ENCODE measurements around the gene BACH2. TPM values are rescaled to one million over a fixed set of nuclear protein-coding genes. Genes with fewer than 3 reads are reported as not detected.

BACH2 gene
- total and polyA plus RNA-seq, 2 of the 8 experiments (the other 6 are each of a cell fraction or from before 2014, with no cell fraction given) = 1.9 to 5.9 TPM

DNA sequence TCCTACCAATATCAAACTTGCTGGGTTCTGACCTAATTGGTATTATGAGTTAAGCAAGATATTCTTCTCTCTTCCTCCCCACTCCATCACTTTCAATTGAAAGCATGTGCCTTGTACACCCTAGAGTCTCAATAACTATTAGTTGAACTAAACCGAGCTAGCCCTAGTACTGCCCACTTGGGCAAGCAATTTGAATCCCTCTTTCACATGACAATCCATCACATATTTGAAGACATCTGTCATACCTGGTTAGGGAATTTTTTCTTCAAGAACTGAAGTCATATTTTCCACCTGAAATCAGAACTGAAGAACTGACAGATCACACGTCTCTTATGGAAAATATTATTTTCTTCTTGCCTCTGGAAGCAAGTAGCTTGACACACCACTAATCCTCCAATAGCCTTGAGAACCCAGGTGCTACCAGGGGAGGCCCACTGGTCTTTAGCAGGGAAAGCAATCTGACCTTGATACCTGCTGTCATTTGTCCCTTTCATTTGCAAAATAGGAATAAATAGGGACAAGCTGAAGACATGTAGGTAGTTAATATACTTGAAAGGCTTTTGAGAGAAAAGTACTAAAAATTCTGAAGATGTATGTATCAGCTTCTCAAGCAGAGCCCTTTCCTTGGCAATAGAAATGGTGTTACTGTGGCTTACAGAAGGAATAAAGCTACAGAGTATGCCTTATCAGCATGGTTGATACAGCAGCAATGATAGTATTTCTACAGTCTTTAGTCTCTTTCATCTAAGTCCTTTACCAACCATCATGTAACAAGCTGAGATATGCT lies 331.0 kb downstream of the BACH2 start (continued):
- TF ChIP-seq, protein P1, sequence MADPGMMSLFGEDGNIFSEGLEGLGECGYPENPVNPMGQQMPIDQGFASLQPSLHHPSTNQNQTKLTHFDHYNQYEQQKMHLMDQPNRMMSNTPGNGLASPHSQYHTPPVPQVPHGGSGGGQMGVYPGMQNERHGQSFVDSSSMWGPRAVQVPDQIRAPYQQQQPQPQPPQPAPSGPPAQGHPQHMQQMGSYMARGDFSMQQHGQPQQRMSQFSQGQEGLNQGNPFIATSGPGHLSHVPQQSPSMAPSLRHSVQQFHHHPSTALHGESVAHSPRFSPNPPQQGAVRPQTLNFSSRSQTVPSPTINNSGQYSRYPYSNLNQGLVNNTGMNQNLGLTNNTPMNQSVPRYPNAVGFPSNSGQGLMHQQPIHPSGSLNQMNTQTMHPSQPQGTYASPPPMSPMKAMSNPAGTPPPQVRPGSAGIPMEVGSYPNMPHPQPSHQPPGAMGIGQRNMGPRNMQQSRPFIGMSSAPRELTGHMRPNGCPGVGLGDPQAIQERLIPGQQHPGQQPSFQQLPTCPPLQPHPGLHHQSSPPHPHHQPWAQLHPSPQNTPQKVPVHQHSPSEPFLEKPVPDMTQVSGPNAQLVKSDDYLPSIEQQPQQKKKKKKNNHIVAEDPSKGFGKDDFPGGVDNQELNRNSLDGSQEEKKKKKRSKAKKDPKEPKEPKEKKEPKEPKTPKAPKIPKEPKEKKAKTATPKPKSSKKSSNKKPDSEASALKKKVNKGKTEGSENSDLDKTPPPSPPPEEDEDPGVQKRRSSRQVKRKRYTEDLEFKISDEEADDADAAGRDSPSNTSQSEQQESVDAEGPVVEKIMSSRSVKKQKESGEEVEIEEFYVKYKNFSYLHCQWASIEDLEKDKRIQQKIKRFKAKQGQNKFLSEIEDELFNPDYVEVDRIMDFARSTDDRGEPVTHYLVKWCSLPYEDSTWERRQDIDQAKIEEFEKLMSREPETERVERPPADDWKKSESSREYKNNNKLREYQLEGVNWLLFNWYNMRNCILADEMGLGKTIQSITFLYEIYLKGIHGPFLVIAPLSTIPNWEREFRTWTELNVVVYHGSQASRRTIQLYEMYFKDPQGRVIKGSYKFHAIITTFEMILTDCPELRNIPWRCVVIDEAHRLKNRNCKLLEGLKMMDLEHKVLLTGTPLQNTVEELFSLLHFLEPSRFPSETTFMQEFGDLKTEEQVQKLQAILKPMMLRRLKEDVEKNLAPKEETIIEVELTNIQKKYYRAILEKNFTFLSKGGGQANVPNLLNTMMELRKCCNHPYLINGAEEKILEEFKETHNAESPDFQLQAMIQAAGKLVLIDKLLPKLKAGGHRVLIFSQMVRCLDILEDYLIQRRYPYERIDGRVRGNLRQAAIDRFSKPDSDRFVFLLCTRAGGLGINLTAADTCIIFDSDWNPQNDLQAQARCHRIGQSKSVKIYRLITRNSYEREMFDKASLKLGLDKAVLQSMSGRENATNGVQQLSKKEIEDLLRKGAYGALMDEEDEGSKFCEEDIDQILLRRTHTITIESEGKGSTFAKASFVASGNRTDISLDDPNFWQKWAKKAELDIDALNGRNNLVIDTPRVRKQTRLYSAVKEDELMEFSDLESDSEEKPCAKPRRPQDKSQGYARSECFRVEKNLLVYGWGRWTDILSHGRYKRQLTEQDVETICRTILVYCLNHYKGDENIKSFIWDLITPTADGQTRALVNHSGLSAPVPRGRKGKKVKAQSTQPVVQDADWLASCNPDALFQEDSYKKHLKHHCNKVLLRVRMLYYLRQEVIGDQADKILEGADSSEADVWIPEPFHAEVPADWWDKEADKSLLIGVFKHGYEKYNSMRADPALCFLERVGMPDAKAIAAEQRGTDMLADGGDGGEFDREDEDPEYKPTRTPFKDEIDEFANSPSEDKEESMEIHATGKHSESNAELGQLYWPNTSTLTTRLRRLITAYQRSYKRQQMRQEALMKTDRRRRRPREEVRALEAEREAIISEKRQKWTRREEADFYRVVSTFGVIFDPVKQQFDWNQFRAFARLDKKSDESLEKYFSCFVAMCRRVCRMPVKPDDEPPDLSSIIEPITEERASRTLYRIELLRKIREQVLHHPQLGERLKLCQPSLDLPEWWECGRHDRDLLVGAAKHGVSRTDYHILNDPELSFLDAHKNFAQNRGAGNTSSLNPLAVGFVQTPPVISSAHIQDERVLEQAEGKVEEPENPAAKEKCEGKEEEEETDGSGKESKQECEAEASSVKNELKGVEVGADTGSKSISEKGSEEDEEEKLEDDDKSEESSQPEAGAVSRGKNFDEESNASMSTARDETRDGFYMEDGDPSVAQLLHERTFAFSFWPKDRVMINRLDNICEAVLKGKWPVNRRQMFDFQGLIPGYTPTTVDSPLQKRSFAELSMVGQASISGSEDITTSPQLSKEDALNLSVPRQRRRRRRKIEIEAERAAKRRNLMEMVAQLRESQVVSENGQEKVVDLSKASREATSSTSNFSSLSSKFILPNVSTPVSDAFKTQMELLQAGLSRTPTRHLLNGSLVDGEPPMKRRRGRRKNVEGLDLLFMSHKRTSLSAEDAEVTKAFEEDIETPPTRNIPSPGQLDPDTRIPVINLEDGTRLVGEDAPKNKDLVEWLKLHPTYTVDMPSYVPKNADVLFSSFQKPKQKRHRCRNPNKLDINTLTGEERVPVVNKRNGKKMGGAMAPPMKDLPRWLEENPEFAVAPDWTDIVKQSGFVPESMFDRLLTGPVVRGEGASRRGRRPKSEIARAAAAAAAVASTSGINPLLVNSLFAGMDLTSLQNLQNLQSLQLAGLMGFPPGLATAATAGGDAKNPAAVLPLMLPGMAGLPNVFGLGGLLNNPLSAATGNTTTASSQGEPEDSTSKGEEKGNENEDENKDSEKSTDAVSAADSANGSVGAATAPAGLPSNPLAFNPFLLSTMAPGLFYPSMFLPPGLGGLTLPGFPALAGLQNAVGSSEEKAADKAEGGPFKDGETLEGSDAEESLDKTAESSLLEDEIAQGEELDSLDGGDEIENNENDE (IDR thresholded peaks at IDR 0.05; ENCODE audit: insufficient replicate concordance, low read length) = no peak
- TF ChIP-seq NANOG (IDR thresholded peaks at IDR 0.05; ENCODE audit: insufficient read depth, low read depth, low read length, poor library complexity, severe bottlenecking) = no peak
- TF ChIP-seq JUND (IDR thresholded peaks at IDR 0.05; ENCODE audit: low read length) = no peak
- TF ChIP-seq RFX5 (IDR thresholded peaks at IDR 0.05; ENCODE audit: borderline replicate concordance, low read depth, low read length) = no peak
- no peak for TF ChIP-seq EP300 (IDR thresholded peaks at IDR 0.05; ENCODE audit: borderline replicate concordance in 1 of 2, low read depth in 2 of 2, low read length in 2 of 2)
- TF ChIP-seq JUN (IDR thresholded peaks at IDR 0.05; ENCODE audit: low read depth, low read length) = no peak
